ENCODE data around the gene NLRP6. TPM values are rescaled to one million over a fixed set of nuclear protein-coding genes. Genes with fewer than 3 reads are reported as not detected.
"Not testable (repeated sequence)": the region's sequence is repeated elsewhere in the genome, so short reads cannot be mapped to it uniquely, and the experiment has no call there.

NLRP6 gene
- total RNA-seq, 2 experiments from 2014 or later = 3.8 to 6.9 TPM

DNA sequence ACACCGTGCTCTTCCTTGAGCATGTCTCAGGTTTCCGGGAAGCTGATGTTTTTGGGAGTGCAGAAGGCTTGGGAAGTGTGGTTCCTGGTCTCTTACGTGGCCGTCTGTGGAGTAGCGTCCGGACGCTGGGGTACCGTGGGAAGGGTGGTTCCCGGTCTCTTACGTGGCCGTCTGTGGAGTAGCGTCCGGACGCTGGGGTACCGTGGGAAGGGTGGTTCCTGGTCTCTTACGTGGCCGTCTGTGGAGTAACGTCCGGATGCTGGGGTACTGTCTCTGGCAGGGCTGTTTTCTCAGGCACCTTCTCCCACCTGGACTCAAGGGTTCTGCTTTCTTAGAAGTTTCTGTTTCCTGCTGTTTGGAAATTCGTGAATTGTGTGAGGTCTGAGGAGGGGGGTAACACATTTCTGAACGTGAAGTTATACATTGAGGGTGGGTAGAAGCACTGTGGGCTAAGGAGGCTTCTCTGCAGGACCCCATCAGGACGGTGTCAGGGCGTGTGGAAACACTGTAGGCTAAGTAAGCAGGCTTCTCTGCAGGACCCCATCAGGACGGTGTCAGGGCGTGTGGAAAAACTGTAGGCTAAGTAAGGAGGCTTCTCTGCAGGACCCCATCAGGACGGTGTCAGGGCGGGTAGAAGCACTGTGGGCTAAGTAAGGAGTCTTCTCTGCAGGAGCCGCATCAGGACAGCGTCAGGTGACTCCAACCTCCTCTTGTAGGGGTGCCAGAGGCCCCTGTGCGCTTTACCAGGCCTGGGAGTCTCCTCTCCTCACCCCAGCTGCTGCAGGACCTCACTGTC lies 47.8 kb downstream of the NLRP6 start:
- no peaks in the 10 kb centered on the region for H3K9me3 Mint-ChIP-seq (ENCODE audit: low read depth)
- no peak for ATAC-seq
- peaks cover under 1% of the 10 kb centered on the region for H3K27me3 Mint-ChIP-seq
- no peak for DNase-seq
- no peaks in the 10 kb centered on the region for H3K36me3 Mint-ChIP-seq
- H3K4me3 Mint-ChIP-seq = peak overlapping the region; percentile 63
- H3K27ac Mint-ChIP-seq = peak overlapping the region; percentile 97
- H3K4me1 Mint-ChIP-seq = peaks cover 58% of the 10 kb centered on the region
- CTCF ChIA-PET = interaction anchor here (1.5 to 3.1 kb wide), 3 partner anchors 14 to 30 kb away, joined by 5 to 12 read pairs (median 7); no protein-coding TSS in a partner anchor

DNA sequence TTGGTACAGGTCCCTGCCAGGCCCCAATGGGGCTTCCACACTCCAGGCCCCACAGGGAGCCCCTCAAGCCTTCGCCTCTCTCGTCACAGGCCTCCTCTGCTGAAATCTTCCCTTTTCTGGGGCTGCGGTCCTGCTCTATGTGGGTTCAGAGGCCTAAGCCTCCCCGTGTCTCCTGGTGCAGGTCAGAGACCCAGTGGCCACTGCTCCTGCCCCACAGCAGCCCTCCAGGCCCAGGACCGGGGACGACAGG lies 48.3 kb downstream of the NLRP6 start:
- Mint-ChIP-seq H3K4me3 (peak overlapping the region; percentile 63), H3K9me3 (ENCODE audit: low read depth) (no peaks in the 10 kb centered on the region), H3K4me1 (peaks cover 63% of the 10 kb centered on the region), H3K27me3 (peaks cover 5% of the 10 kb centered on the region), H3K27ac (peak overlapping the region; percentile 97), H3K36me3 (peaks cover 2% of the 10 kb centered on the region)
- ATAC-seq = no peak
- no peak for DNase-seq
- CTCF ChIA-PET = interaction anchor here (1.1 to 3.1 kb wide), 6 partner anchors 10 to 38 kb away, joined by 4 to 12 read pairs (median 5); no protein-coding TSS in a partner anchor

DNA sequence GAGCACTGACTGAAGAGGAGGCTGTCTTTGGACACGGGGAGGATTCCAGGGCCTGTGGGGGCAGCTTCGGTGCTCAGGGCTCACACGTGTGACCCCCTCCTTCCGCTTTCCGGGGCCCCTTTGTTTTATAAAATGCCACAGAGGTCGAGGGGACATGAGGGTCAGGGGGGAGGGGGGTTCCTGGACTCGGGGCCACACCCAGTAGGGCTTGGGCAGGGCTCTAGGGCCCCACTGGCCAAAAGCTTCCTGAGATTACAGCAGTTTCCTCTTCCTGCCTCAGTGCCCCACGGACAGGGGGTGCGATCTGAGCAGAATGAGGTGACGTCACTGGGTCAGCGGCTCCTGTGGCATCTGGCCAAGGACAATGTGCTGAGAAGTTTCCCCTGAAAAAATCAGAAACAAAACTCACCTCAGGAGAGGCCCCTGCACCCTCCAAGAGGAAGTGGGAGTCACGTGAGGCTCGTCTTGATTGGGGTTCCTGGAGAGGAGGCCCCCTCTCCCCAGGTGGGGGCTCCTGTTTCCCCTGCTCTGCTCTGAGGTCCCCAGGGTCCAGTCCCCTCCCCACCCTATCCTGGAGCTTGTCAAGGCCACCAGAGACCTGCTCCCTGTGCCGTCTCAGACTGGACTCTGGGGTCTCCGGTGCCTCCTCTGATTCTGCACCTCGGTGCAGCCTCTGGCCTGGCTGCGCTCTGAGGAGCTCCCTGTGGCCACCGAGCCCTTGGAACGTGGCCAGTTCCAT lies 48.8 kb downstream of the NLRP6 start:
- Mint-ChIP-seq H3K4me1 (peaks cover 68% of the 10 kb centered on the region), H3K27ac (peak overlapping the region; percentile 97), H3K9me3 (ENCODE audit: low read depth) (no peaks in the 10 kb centered on the region), H3K4me3 (peak overlapping the region; percentile 63), H3K27me3 (peaks cover 5% of the 10 kb centered on the region), H3K36me3 (peaks cover 2% of the 10 kb centered on the region)
- peak; percentile 90 for DNase-seq
- peak; percentile 67 for ATAC-seq
- CTCF ChIA-PET = interaction anchor here (0.7 to 3.1 kb wide), 13 partner anchors 9 to 122 kb away, joined by 3 to 12 read pairs (median 4); no protein-coding TSS in a partner anchor

DNA sequence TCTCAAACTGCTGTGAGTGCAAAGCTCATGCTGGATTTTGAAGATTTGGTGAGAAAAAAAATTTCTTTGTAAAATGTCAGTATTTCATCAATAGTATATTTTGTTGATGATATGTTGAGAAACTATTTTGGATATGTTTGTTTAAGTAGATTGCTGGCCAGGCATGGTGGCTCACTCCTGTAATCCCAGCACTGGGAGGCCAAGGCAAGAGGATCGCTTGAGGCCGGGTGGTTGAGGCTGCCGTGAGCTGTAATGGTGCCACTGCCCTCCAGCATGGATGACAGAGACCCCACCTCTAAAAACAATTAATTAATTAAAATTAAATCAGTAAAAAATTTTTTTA lies 49.3 kb downstream of the NLRP6 start:
- Mint-ChIP-seq H3K9me3 (ENCODE audit: low read depth) (no peaks in the 10 kb centered on the region), H3K4me3 (peak overlapping the region; percentile 55), H3K27ac (peak overlapping the region; percentile 97), H3K27me3 (peaks cover 5% of the 10 kb centered on the region), H3K4me1 (peaks cover 71% of the 10 kb centered on the region), H3K36me3 (peaks cover 2% of the 10 kb centered on the region)
- ATAC-seq = no peak
- CTCF ChIA-PET = interaction anchor here (0.7 to 3.1 kb wide), 13 partner anchors 8 to 122 kb away, joined by 3 to 12 read pairs (median 4); no protein-coding TSS in a partner anchor
- DNase-seq = no peak

DNA sequence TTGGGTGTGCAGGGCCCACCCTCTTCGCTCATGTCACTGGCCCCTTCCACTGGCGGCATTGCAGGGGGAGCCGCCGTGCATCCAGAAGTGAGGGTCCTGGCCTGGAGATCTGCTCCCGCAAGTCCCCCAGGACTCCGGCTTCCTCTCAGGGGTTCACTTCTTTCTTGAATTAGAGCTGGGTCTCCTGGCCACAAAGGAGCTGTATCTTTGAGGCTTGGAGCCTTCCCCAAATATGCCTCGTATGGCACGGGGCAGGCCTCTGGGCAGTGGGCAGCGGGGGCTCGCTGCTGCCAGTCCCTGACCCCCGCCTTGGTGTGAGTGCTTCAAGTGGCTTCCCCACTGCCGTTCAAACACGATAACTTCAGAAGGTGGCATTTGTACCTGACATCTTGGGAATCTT lies 49.8 kb downstream of the NLRP6 start:
- DNase-seq = no peak
- ATAC-seq = no peak
- no peak overlapping the region for H3K4me3 Mint-ChIP-seq
- peaks cover 76% of the 10 kb centered on the region for H3K4me1 Mint-ChIP-seq
- no peaks in the 10 kb centered on the region for H3K9me3 Mint-ChIP-seq (ENCODE audit: low read depth)
- CTCF ChIA-PET = interaction anchor here (0.7 to 3.1 kb wide), 10 partner anchors 8 to 121 kb away, joined by 3 to 12 read pairs (median 3); no protein-coding TSS in a partner anchor
- H3K27ac Mint-ChIP-seq = peak overlapping the region; percentile 43
- H3K27me3 Mint-ChIP-seq = peaks cover 9% of the 10 kb centered on the region
- peaks cover 2% of the 10 kb centered on the region for H3K36me3 Mint-ChIP-seq

DNA sequence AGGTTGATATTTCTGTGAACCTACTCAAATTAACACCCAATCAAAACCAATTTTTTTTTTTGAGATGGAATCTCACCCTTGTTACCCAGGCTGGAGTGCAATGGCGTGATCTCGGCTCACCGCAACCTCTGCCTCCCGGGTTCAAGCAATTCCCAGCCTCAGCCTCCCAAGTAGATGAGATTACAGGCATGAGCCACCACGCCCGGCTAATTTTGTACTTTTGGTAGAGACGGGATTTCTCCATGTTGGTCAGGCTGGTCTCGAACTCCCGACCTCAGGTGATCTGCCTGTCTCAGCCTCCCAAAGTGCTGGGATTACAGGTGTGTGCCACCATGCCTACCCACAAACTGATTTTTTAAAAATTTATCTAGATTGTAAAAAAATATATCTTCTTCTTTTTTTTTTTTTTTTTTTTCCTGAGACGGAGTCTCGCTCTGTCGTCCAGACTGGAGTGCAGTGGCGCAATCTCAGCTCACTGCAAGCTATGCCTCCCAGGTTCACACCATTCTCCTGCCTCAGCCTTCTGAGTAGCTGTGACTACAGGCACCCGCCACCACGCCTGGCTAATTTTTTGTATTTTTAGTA lies 50.4 kb downstream of the NLRP6 start:
- Mint-ChIP-seq H3K27me3 (peaks cover 12% of the 10 kb centered on the region), H3K4me1 (peaks cover 78% of the 10 kb centered on the region), H3K27ac (peak overlapping the region; percentile 78)
- not testable (repeated sequence) for DNase-seq; H3K4me3 Mint-ChIP-seq; H3K9me3 Mint-ChIP-seq (ENCODE audit: low read depth); H3K36me3 Mint-ChIP-seq; ATAC-seq
- CTCF ChIA-PET = interaction anchor here (0.8 to 2.4 kb wide), 6 partner anchors 11 to 41 kb away, joined by 3 to 9 read pairs (median 4); no protein-coding TSS in a partner anchor

DNA sequence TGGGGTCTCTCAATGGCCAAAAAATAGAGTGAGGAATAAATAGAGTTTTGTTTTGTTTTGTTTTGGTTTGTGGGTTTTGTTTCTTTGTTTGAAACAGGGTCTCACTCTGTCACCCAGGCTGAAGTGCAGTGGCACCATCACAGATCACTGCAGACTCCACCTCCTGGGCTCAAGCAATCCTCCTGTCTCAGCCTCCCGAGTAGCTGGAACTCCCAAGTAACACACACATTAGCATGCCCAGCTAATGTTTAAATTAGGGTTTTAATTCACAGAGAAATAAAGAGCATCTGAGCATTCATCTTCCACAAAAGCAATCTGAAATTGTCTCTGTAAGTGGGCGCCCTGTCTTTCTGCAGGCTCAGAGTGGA lies 51.7 kb downstream of the NLRP6 start:
- peak overlapping the region; percentile 43 for H3K4me3 Mint-ChIP-seq
- H3K9me3 Mint-ChIP-seq (ENCODE audit: low read depth) = no peaks in the 10 kb centered on the region
- ATAC-seq (no peak), DNase-seq (no peak)
- peaks cover 12% of the 10 kb centered on the region for H3K27me3 Mint-ChIP-seq
- peaks cover 70% of the 10 kb centered on the region for H3K4me1 Mint-ChIP-seq
- H3K36me3 Mint-ChIP-seq = peaks cover 2% of the 10 kb centered on the region
- H3K27ac Mint-ChIP-seq = peak overlapping the region; percentile 78
- CTCF ChIA-PET = interaction anchor here (0.9 to 2.4 kb wide), 8 partner anchors 10 to 79 kb away, joined by 3 to 9 read pairs (median 5); no protein-coding TSS in a partner anchor

DNA sequence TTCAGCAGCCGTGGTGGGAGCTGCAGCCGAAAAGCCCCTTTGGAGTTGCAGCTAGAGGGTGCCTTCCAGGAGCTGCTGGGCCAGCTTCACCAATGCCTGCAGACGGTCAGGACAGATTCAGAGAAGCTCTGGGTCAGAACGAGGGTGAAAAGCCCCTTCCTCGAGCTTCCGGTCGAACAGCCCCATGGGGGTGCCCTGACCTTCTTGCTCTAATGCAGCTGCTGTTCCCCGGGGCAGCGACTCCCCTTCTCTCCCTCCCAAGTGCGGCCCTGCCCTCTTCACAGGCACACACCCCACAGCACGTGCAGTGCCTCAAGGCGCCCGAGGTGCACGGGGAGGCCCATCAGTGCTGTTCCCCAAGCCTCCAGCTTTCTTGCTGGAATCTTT lies 52.1 kb downstream of the NLRP6 start:
- ATAC-seq (no peak), DNase-seq (no peak)
- Mint-ChIP-seq H3K9me3 (ENCODE audit: low read depth) (no peaks in the 10 kb centered on the region), H3K27me3 (peaks cover 12% of the 10 kb centered on the region), H3K36me3 (peaks cover 2% of the 10 kb centered on the region), H3K4me3 (no peak overlapping the region), H3K27ac (peak overlapping the region; percentile 78), H3K4me1 (peaks cover 68% of the 10 kb centered on the region)
- CTCF ChIA-PET = interaction anchor here (0.9 to 2.4 kb wide), 8 partner anchors 9 to 123 kb away, joined by 3 to 9 read pairs (median 4); partner anchors contain the start of genes BET1L and RIC8A

DNA sequence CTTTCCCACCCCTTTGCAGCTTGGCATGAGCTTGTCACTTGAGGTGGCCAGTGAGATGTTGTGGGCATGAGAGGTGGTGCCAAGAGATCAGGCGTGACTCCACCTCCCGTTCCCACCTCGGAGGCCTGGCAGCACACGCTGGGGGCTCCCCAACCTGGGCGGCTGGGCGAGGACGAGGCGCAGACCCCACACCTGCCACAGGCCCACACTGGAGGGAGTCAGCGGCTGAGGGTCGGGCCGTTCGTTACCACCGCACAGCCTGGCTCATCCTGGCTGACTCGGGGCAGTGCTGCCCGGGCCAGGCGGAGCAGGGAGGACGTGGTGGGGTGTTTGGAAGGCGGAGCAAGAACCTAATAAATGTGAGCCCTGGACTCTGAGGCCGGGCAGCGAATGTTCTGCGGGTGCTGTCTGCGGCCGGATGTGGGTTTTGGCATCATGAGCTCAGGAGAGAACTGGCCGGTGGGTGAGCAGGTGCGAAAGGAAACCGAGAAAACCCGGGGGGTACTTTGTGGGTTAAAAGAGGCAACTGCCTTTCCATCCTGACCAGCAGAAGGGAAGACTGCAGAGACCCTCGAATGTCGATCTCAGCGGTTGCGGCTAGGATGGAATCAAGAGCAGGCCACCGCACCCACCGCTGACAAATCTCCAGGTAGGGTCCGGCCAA lies 52.6 kb downstream of the NLRP6 start:
- Mint-ChIP-seq H3K4me3 (no peak overlapping the region), H3K9me3 (ENCODE audit: low read depth) (no peaks in the 10 kb centered on the region), H3K27me3 (peaks cover 17% of the 10 kb centered on the region), H3K4me1 (peaks cover 65% of the 10 kb centered on the region), H3K36me3 (peaks cover 2% of the 10 kb centered on the region), H3K27ac (peak overlapping the region; percentile 64)
- CTCF ChIA-PET = interaction anchor here (0.9 to 2.4 kb wide), 6 partner anchors 9 to 124 kb away, joined by 3 to 9 read pairs (median 4); partner anchors contain the start of genes BET1L and RIC8A
- ATAC-seq (peak; percentile 12), DNase-seq (peak; percentile 80)

DNA sequence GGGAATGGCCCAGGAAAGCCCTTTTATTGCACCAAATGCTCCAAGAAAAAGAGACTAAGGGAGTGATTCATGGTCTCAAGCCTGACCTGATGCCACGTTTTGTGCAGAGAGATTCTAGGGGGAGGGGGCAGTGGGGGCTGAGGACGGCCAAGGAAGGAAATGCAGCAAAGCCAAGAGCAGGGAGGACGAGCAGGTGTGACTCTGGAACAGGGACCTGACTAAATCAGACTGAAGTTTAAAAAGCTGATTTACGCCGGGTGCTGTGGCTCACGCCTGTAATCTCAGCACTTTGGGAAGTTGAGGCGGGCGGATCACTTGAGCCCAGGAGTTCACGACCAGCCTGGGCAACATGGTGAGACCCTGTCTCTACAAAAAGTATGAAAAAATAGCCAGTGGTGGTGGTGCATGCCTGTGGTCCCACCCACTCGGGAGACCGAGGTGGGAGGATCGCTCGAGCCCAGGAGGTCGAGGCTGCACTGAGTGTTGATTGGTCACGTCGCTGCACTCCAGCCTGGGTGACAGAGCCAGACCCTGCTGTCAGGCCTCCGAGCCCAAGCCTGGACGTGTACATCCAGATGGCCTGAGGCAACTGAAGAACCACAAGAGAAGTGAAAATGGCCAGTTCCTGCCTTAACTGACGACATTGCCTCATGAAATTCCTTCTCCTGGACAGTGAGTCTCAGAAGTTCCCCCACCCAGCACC lies 53.3 kb downstream of the NLRP6 start:
- DNase-seq (peak; percentile 45), ATAC-seq (no peak)
- Mint-ChIP-seq H3K36me3 (peaks cover 2% of the 10 kb centered on the region), H3K4me1 (peaks cover 58% of the 10 kb centered on the region), H3K4me3 (no peak overlapping the region), H3K27me3 (peaks cover 20% of the 10 kb centered on the region), H3K27ac (peak overlapping the region; percentile 64), H3K9me3 (ENCODE audit: low read depth) (no peaks in the 10 kb centered on the region)
- CTCF ChIA-PET = interaction anchor here (1.3 kb wide), 1 partner anchor 18 kb away, joined by 3 read pairs; no protein-coding TSS in a partner anchor

DNA sequence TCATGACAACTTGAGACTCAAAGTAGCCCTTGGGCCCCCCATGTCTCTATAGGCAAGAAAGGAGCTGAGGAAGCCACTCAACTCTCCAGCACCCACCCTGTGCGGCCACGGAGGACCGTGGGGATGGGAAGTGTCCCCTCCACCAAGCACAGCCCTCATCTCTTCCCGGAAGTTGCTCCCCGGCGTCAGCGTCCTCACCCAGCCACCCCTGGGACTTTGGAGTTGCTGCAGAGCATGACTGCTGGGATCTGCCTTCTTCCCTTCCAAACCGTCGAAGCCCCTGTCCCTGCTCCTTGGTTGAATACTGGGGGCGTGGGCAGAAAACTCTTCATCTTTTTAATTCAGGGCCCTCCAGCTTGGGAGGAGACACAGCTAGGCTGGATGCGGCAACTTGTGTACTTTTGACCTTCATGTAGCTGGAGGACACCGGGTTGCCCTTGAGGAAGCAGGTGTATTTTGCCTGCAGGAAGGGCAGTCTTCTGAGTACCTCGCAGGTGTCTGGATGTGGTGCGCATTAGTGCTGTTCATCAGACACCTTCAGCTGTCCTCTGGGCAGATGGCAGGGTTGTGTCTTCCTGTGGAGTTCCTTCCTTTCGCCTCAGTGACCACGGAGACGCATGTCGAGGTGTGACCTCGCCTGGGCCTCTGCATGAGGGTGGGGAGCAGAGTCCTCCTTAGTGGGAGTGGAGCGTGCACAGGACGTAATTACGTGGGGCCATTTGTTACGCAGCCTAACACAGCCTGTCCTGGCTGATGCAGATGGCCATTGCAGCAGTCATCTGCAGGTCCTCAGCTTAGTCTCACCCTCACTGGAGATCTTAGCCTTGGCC lies 54.7 kb downstream of the NLRP6 start:
- CTCF ChIA-PET = interaction anchor here (0.9 to 1.3 kb wide), 2 partner anchors 16 to 64 kb away, joined by 3 to 4 read pairs; no protein-coding TSS in a partner anchor
- peaks cover 20% of the 10 kb centered on the region for H3K27me3 Mint-ChIP-seq
- DNase-seq (no peak), ATAC-seq (no peak)
- H3K27ac Mint-ChIP-seq = no peak overlapping the region
- H3K9me3 Mint-ChIP-seq (ENCODE audit: low read depth) = no peaks in the 10 kb centered on the region
- H3K36me3 Mint-ChIP-seq = peaks cover 2% of the 10 kb centered on the region
- H3K4me1 Mint-ChIP-seq = peaks cover 46% of the 10 kb centered on the region
- no peak overlapping the region for H3K4me3 Mint-ChIP-seq
